SU-DHL-6 (cell line): ENCODE measurements around the gene RAE1.

Source experiments
- H2AFZ ChIP-seq: fragments of 200-600 bp; sonication (generic); 2 replicates; pipeline ENCODE4 v1.6.1; 2014; ENCODE audit warnings: low read depth, mild to moderate bottlenecking, moderate library complexity, mixed read lengths, antibody characterized with exemption, low read length; ENCODE audit not compliant: severe bottlenecking
- H3F3A ChIP-seq: fragments of 200-600 bp; shearing (Covaris generic); 2 replicates; pipeline ENCODE4 v1.6.0; 2016; ENCODE audit warnings: antibody characterized with exemption, mild to moderate bottlenecking; ENCODE audit not compliant: insufficient read depth
- H3K27ac ChIP-seq: fragments of 200-600 bp; sonication (generic); 2 replicates; pipeline ENCODE4 v1.5.1; 2016; ENCODE audit warnings: low read depth, mild to moderate bottlenecking, low read length, moderate library complexity, mixed read lengths
- H3K27me3 ChIP-seq: fragments of 200-600 bp; sonication (generic), shearing (Covaris generic); 2 replicates; pipeline ENCODE4 v1.6.0; 2014; ENCODE audit warnings: mild to moderate bottlenecking, low read length
- H3K36me3 ChIP-seq: fragments of 200-600 bp; sonication (generic); 2 replicates; pipeline ENCODE4 v1.6.1; 2014; ENCODE audit warnings: mild to moderate bottlenecking, low read length, mixed read lengths
- H3K4me2 ChIP-seq: fragments of 300-600, 200-600 bp; shearing (Covaris generic), sonication (generic); 2 replicates; pipeline ENCODE4 v1.6.0; 2014; ENCODE audit warnings: low read length, low read depth, mild to moderate bottlenecking; ENCODE audit not compliant: poor library complexity, severe bottlenecking
- H3K4me3 ChIP-seq: fragments of 200-600 bp; sonication (generic); 2 replicates; pipeline ENCODE4 v1.5.1; 2014; ENCODE audit warnings: antibody characterized with exemption, low read length, mild to moderate bottlenecking, mixed read lengths; ENCODE audit not compliant: insufficient read depth, poor library complexity, severe bottlenecking
- H3K79me2 ChIP-seq: fragments of 200-600 bp; sonication (generic); 2 replicates; pipeline ENCODE4 v1.6.1; 2014; ENCODE audit warnings: mild to moderate bottlenecking, low read length, moderate library complexity; ENCODE audit not compliant: insufficient read depth
- H3K9ac ChIP-seq: fragments of 200-600 bp; sonication (generic); 2 replicates; pipeline ENCODE4 v1.7.0; 2014; ENCODE audit warnings: mild to moderate bottlenecking, low read length
- H3K9me2 ChIP-seq: fragments of 200-600 bp; sonication (generic); replicated peaks from 2 replicates; pipeline ENCODE4 v1.6.1; 2014; ENCODE audit warnings: low read length; ENCODE audit not compliant: insufficient read depth
- H3K9me3 ChIP-seq: fragments of 200-600 bp; sonication (generic); 2 replicates; pipeline ENCODE4 v1.6.1; 2014; ENCODE audit warnings: low read length, mixed read lengths; ENCODE audit not compliant: insufficient read depth
- H4K20me1 ChIP-seq: fragments of 200-600 bp; sonication (generic); 2 replicates; pipeline ENCODE4 v1.6.1; 2014; ENCODE audit warnings: low read depth, mild to moderate bottlenecking, antibody characterized with exemption, low read length, moderate library complexity, mixed read lengths
- EZH2phosphoT487 ChIP-seq: fragments of 200-600 bp; sonication (generic), shearing (Covaris generic); conservative IDR thresholded peaks from 2 replicates; pipeline ENCODE4 v1.6.1; 2018; ENCODE audit warnings: mild to moderate bottlenecking, antibody characterized with exemption, low read length, moderate library complexity, mixed read lengths
- TF ChIP-seq, protein P1 (sequence below): fragments of 200-600 bp; sonication (generic); IDR thresholded peaks from one replicate; pipeline ENCODE4 v1.5.1; 2017; ENCODE audit warnings: antibody characterized with exemption, mild to moderate bottlenecking, low read length, moderate library complexity; ENCODE audit not compliant: insufficient read depth, poor library complexity, severe bottlenecking

The RAE1 gene

GRCh38 chr20:57321142-57321541 lies 29.9 kb upstream of the RAE1 start:
- H3F3A ChIP-seq = peaks cover 66% of the 10 kb centered on the region
- H3K4me3 ChIP-seq = no peak overlapping the region
- H3K9me2 ChIP-seq = no peaks in the 10 kb centered on the region
- H3K79me2 ChIP-seq = no peaks in the 10 kb centered on the region
- H3K4me2 ChIP-seq = no peak overlapping the region
- H3K27ac ChIP-seq = no peak overlapping the region
- no peaks in the 10 kb centered on the region for H3K27me3 ChIP-seq
- no peaks in the 10 kb centered on the region for H4K20me1 ChIP-seq
- no peak overlapping the region for H3K9ac ChIP-seq
- H3K36me3 ChIP-seq = no peaks in the 10 kb centered on the region
- no peaks in the 10 kb centered on the region for H3K9me3 ChIP-seq
- no peak overlapping the region for H2AFZ ChIP-seq
- TF ChIP-seq, protein P1, sequence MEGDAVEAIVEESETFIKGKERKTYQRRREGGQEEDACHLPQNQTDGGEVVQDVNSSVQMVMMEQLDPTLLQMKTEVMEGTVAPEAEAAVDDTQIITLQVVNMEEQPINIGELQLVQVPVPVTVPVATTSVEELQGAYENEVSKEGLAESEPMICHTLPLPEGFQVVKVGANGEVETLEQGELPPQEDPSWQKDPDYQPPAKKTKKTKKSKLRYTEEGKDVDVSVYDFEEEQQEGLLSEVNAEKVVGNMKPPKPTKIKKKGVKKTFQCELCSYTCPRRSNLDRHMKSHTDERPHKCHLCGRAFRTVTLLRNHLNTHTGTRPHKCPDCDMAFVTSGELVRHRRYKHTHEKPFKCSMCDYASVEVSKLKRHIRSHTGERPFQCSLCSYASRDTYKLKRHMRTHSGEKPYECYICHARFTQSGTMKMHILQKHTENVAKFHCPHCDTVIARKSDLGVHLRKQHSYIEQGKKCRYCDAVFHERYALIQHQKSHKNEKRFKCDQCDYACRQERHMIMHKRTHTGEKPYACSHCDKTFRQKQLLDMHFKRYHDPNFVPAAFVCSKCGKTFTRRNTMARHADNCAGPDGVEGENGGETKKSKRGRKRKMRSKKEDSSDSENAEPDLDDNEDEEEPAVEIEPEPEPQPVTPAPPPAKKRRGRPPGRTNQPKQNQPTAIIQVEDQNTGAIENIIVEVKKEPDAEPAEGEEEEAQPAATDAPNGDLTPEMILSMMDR = no peak
- no peak for TF ChIP-seq EZH2phosphoT487

DNA sequence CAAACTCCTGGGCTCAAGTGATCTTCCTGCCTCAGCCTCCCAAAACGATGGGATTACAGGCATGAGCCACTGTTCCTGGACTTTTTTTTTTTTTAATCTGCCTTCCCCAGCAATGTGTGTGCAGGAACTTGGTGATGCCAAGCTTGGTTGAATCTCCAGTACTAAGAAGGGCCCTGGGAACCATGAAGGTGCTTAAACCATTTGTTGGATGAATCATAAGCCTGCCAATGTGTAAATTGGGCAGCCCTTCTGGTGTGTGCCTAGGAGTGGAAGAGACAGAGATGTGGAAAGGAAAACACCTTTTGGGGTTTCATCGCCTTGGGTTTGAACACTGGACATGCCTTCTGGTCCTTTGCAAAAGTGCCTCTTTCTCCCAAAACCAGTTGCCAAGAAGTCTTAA lies 28.6 kb upstream of the RAE1 start:
- Histone ChIP-seq H3K9me3 (no peaks in the 10 kb centered on the region), H3K4me2 (peak overlapping the region; percentile 82), H4K20me1 (no peaks in the 10 kb centered on the region), H3K9me2 (no peaks in the 10 kb centered on the region), H3F3A (peaks cover 68% of the 10 kb centered on the region), H3K9ac (peak overlapping the region; percentile 33), H3K79me2 (no peaks in the 10 kb centered on the region), H2AFZ (no peak overlapping the region), H3K36me3 (no peaks in the 10 kb centered on the region), H3K27me3 (no peaks in the 10 kb centered on the region), H3K27ac (peak overlapping the region; percentile 98), H3K4me3 (no peak overlapping the region)
- TF ChIP-seq, protein P1 = no peak
- TF ChIP-seq EZH2phosphoT487 = no peak

DNA sequence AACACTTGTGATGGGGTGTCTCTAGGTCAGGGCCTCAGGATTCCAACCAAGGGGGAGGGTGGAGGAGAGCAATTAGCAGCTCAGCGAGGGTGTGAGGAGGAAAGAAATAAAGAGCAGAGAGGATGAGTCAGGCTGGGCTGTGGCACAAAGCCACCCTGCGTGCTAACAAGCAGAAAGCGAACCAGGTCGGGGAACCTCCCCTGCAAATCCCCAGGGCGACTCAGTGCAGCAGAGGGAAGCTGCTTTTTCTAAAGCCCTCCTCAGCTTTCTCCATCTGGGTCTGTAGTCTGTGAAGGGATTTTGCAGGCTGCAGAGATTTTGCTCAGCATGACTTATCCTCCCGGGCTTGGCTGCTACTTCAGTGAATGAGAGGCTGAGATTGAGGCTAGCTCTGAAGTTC lies 28.0 kb upstream of the RAE1 start:
- TF ChIP-seq EZH2phosphoT487 = no peak
- TF ChIP-seq, protein P1 = no peak
- Histone ChIP-seq H3K79me2 (no peaks in the 10 kb centered on the region), H3K4me2 (peak overlapping the region; percentile 82), H3F3A (peaks cover 68% of the 10 kb centered on the region), H3K9ac (peak overlapping the region; percentile 33), H3K27ac (peak overlapping the region; percentile 98), H4K20me1 (no peaks in the 10 kb centered on the region), H3K9me2 (no peaks in the 10 kb centered on the region), H3K9me3 (no peaks in the 10 kb centered on the region), H3K27me3 (no peaks in the 10 kb centered on the region), H3K4me3 (peak overlapping the region; percentile 14), H3K36me3 (no peaks in the 10 kb centered on the region), H2AFZ (peak overlapping the region; percentile 8)
